ENCODE measurements around the gene CAND2. TPM values are rescaled to one million over a fixed set of nuclear protein-coding genes. Genes with fewer than 3 reads are reported as not detected.

CAND2 gene
- total and polyA plus RNA-seq, 9 of the 15 experiments (the other 6 are each of a cell fraction or from before 2014, with no cell fraction given): 0.91 to 14.9 (median 4.3) TPM

DNA sequence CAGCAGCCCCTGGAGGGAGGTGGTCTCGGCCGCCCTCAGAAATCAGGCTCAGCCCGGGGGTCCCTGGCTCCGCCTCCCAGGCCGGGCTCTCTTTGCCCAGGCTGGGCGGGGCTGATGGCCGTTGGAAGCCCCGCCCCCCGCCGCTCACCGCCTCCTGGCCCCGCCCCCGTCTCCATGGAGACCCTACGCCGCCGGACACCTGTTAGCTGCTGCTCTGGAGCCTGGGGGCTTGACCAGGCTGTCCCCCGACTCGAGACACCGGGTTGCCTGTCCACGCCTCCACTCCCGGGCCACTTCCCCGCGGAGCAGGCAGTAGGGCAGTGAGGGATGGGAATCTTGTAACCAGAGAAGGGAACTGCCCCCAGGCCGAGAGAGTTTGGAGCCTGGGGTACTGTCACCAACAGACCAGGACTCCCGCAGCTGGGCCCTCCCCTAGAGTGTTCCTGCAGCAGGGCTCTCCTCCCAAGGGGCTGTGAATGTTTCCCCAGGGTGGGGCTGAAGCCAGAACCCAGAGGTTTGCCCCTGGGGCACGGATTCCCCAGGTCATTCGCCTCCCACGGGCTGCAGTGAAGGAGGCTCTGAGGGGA lies 72.6 kb downstream of the CAND2 start:
- DNase-seq (ENCODE audit: extremely low read depth in 1 of 4, low spot score in 3 of 4): peak; percentile 76 to 92 (median 90)
- H3K9me3 ChIP-seq (replicated peaks; ENCODE audit: control insufficient read depth, insufficient read depth, low read depth, low read length): peaks cover 10% of the 10 kb centered on the region
- peak overlapping the region; percentile 79 to 88; a peak in 3 of 4 replicates for H3K9ac ChIP-seq (ENCODE audit: insufficient read depth in 1 of 2, low read depth in 2 of 2, low read length in 2 of 2)
- no peaks in the 10 kb centered on the region for H3K79me2 ChIP-seq (ENCODE audit: control insufficient read depth, insufficient read depth, low read length)
- no peaks in the 10 kb centered on the region for H3K27me3 ChIP-seq (ENCODE audit: control insufficient read depth in 2 of 2, insufficient read depth in 2 of 2, low read length in 2 of 2)
- H2AFZ ChIP-seq (ENCODE audit: low read depth, low read length): peak overlapping the region; percentile 97
- peak overlapping the region; percentile 47 for H3K4me3 ChIP-seq
- no peaks in the 10 kb centered on the region for H3K36me3 ChIP-seq (ENCODE audit: control insufficient read depth, insufficient read depth, low read length)
- no peaks in the 10 kb centered on the region for H4K20me1 ChIP-seq (replicated peaks; ENCODE audit: control insufficient read depth, insufficient read depth, low read length)
- H3K4me1 ChIP-seq (replicated peaks in 1 of 2; ENCODE audit: control insufficient read depth in 2 of 2, insufficient read depth in 2 of 2, low read length in 2 of 2): peaks cover 8 to 30% of the 10 kb centered on the region in 2 experiments
- in situ Hi-C loops (cut with MboI) (no loop called here), intact Hi-C loops (cut with micrococcal nuclease) (no loop called here)
- POLR2A ChIA-PET: interaction anchor here (0.6 to 2.2 kb wide), 8 partner anchors 9 to 750 kb away, joined by 3 to 8 read pairs (median 5); no protein-coding TSS in a partner anchor
- H3K4me2 ChIP-seq (ENCODE audit: insufficient read depth, low read length): peak overlapping the region; percentile 94
- CTCF ChIA-PET (ENCODE audit: low intra/inter-chr PET ratio): interaction anchor here (3.1 kb wide), 1 partner anchor 22 kb away, joined by 42 read pairs; no protein-coding TSS in a partner anchor
- H3K27ac ChIP-seq (ENCODE audit: extremely low read depth, low read depth, low read length): peak overlapping the region; percentile 79
- H3K9me1 ChIP-seq (ENCODE audit: control insufficient read depth, insufficient read depth, low read length): no peaks in the 10 kb centered on the region
- WGBS (ENCODE audit: insufficient coverage, low coverage, missing lambda C conversion rate): 11% methylated on average over 23 of the region's 28 CpGs
- peak; percentile 93 for ATAC-seq
- BruUV-seq (replicated peaks): no TSS peak
- FAIRE-seq: peak; percentile 54
- TF ChIP-seq, protein P1, sequence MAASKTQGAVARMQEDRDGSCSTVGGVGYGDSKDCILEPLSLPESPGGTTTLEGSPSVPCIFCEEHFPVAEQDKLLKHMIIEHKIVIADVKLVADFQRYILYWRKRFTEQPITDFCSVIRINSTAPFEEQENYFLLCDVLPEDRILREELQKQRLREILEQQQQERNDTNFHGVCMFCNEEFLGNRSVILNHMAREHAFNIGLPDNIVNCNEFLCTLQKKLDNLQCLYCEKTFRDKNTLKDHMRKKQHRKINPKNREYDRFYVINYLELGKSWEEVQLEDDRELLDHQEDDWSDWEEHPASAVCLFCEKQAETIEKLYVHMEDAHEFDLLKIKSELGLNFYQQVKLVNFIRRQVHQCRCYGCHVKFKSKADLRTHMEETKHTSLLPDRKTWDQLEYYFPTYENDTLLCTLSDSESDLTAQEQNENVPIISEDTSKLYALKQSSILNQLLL (CRISPR knock-in tag; IDR thresholded peaks at IDR 0.05; ENCODE audit: borderline replicate concordance): no peak
- TF ChIP-seq SOX6 (IDR thresholded peaks at IDR 0.05) (no peak), CBX8 (IDR thresholded peaks at IDR 0.05; ENCODE audit: borderline replicate concordance, extremely low read depth, low read depth, low read length, poor library complexity, severe bottlenecking) (no peak), POLR2H (tag; IDR thresholded peaks at IDR 0.05; ENCODE audit: low read depth) (no peak), RB1 (IDR thresholded peaks at IDR 0.05; ENCODE audit: low read depth) (0 out of 2 replicates have a peak, but pooled peaks have one; percentile 43), ZBTB7A (IDR thresholded peaks at IDR 0.05; ENCODE audit: borderline replicate concordance, control insufficient read depth, low read depth, low read length) (peak; percentile 33; the same call in 1 of the 2 replicates), NUFIP1 (IDR thresholded peaks at IDR 0.05; ENCODE audit: partially characterized antibody) (no peak), RFX5 (IDR thresholded peaks at IDR 0.05; ENCODE audit: low read depth, low read length) (no peak), NR4A1 (CRISPR knock-in tag; IDR thresholded peaks at IDR 0.05) (no peak), NR4A1 (tag; IDR thresholded peaks at IDR 0.05) (no peak), MCM5 (IDR thresholded peaks at IDR 0.05; ENCODE audit: low read depth) (no peak)
- TF ChIP-seq, protein P2, sequence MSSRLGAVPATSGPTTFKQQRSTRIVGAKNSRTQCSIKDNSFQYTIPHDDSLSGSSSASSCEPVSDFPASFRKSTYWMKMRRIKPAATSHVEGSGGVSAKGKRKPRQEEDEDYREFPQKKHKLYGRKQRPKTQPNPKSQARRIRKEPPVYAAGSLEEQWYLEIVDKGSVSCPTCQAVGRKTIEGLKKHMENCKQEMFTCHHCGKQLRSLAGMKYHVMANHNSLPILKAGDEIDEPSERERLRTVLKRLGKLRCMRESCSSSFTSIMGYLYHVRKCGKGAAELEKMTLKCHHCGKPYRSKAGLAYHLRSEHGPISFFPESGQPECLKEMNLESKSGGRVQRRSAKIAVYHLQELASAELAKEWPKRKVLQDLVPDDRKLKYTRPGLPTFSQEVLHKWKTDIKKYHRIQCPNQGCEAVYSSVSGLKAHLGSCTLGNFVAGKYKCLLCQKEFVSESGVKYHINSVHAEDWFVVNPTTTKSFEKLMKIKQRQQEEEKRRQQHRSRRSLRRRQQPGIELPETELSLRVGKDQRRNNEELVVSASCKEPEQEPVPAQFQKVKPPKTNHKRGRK (tag; IDR thresholded peaks at IDR 0.05): no peak
- TF ChIP-seq, protein P3, sequence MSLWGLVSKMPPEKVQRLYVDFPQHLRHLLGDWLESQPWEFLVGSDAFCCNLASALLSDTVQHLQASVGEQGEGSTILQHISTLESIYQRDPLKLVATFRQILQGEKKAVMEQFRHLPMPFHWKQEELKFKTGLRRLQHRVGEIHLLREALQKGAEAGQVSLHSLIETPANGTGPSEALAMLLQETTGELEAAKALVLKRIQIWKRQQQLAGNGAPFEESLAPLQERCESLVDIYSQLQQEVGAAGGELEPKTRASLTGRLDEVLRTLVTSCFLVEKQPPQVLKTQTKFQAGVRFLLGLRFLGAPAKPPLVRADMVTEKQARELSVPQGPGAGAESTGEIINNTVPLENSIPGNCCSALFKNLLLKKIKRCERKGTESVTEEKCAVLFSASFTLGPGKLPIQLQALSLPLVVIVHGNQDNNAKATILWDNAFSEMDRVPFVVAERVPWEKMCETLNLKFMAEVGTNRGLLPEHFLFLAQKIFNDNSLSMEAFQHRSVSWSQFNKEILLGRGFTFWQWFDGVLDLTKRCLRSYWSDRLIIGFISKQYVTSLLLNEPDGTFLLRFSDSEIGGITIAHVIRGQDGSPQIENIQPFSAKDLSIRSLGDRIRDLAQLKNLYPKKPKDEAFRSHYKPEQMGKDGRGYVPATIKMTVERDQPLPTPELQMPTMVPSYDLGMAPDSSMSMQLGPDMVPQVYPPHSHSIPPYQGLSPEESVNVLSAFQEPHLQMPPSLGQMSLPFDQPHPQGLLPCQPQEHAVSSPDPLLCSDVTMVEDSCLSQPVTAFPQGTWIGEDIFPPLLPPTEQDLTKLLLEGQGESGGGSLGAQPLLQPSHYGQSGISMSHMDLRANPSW (CRISPR knock-in tag; IDR thresholded peaks at IDR 0.05): no peak

Data from K562 (cell line).